HG03135 (cell line): ENCODE data around the gene KIF21A.

Experiments used
- ATAC-seq: cut with Tn5 transposase; IDR thresholded peaks from one replicate; pipeline ENCODE4 v1.9.1; 2021; ENCODE audit warnings: mild to moderate bottlenecking, moderate library complexity; ENCODE audit not compliant: unreplicated experiment

Gene KIF21A

GRCh38 chr12:39294715-39295114, 148.2 kb downstream of the KIF21A start:
- ATAC-seq: no peak

GRCh38 chr12:39292125-39292630, 150.7 kb downstream of the KIF21A start:
- ATAC-seq: no peak

GRCh38 chr12:39287817-39288216, 155.1 kb downstream of the KIF21A start:
- ATAC-seq: no peak

GRCh38 chr12:39287409-39287808, 155.5 kb downstream of the KIF21A start:
- ATAC-seq: no peak

- no peak for ATAC-seq
Observed at GRCh38 chr12:39278426-39278825, 164.5 kb downstream of the KIF21A start.

GRCh38 chr12:39277416-39277815, 165.5 kb downstream of the KIF21A start:
- no peak for ATAC-seq

GRCh38 chr12:39275846-39276245, 167.1 kb downstream of the KIF21A start:
- ATAC-seq: no peak

GRCh38 chr12:39272871-39273655, 169.9 kb downstream of the KIF21A start:
- no peak for ATAC-seq

GRCh38 chr12:39269492-39269891, 173.4 kb downstream of the KIF21A start:
- no peak for ATAC-seq

- no peak for ATAC-seq
Observed at GRCh38 chr12:39267886-39268285, 175.0 kb downstream of the KIF21A start.

- ATAC-seq: no peak
Observed at GRCh38 chr12:39252628-39253027, 190.3 kb downstream of the KIF21A start.
